HL-60 (cell line): ENCODE measurements around the gene EVA1A.

Experiments
- CTCF ChIP-seq: IDR thresholded peaks from one replicate; pipeline ENCODE4 v1.5.1; 2011; ENCODE audit warnings: low read length, control low read depth, inconsistent platforms; ENCODE audit not compliant: insufficient read depth
- GABPA ChIP-seq: IDR thresholded peaks from 2 replicates; pipeline ENCODE4 v1.6.1; 2012; ENCODE audit warnings: low read depth
- POLR2AphosphoS5 ChIP-seq: IDR thresholded peaks from 2 replicates; pipeline ENCODE4 v1.6.1; 2012; ENCODE audit warnings: low read depth
- REST ChIP-seq: IDR thresholded peaks from 2 replicates; pipeline ENCODE4 v1.6.1; 2012; ENCODE audit warnings: low read depth; ENCODE audit not compliant: insufficient replicate concordance
- SPI1 ChIP-seq: IDR thresholded peaks from 2 replicates; pipeline ENCODE4 v1.6.1; 2012; ENCODE audit warnings: low read depth, mild to moderate bottlenecking, borderline replicate concordance

- no peak for TF ChIP-seq CTCF
- no peak for TF ChIP-seq POLR2AphosphoS5
- TF ChIP-seq GABPA: no peak
- no peak for TF ChIP-seq SPI1
- no peak for TF ChIP-seq REST
These were observed 57.6 kb downstream of the EVA1A start for GRCh38 chr2:75503048-75503607.
